Right lobe of liver (tissue), 4 donors: ENCODE data around the gene RBBP5.

Experiments used
- POLR2A ChIP-seq: fragments of 450-650 bp; IDR thresholded peaks from one replicate; pipeline ENCODE4 v1.6.1; 2017; ENCODE audit warnings: antibody characterized with exemption, mild to moderate bottlenecking
- TF ChIP-seq, protein P1 (sequence below), 4 donors: fragments of 200-600 bp in 3 of 4; fragments of 450-650 bp in 1 of 4; IDR thresholded peaks; one replicate each; pipeline versions ENCODE4 v1.5.1 to v1.8.0; 2016 to 2022; ENCODE audit warnings: antibody characterized with exemption in 4 of 4, mild to moderate bottlenecking in 2 of 4
- donor health status: DM: no; HTN: no; CAD: no.
- donor health status: DM: no; HTN: no; CAD: no.
- donor health status: DM: no; HTN: yes; CAD: no.

DNA sequence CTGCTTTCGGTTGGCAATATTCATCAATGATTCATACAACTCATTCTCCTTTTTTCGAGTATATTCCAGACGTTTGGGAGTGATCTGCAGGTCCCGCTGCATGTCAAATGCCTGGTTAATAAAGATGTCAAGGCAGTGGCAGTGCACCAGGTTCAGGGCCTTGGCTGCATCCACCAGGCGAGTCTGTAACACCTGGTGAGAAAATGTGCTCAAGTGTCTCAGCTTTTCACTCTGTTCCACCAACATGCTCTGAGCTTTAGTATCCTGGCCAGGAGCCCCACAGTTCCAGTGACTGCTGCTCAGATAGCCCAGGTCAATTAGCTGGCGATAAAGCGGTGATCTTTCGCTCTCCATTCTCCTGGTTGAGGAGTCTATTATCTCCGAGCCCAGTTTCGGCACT, 47.5 kb upstream of the RBBP5 start:
- TF ChIP-seq, protein P1, sequence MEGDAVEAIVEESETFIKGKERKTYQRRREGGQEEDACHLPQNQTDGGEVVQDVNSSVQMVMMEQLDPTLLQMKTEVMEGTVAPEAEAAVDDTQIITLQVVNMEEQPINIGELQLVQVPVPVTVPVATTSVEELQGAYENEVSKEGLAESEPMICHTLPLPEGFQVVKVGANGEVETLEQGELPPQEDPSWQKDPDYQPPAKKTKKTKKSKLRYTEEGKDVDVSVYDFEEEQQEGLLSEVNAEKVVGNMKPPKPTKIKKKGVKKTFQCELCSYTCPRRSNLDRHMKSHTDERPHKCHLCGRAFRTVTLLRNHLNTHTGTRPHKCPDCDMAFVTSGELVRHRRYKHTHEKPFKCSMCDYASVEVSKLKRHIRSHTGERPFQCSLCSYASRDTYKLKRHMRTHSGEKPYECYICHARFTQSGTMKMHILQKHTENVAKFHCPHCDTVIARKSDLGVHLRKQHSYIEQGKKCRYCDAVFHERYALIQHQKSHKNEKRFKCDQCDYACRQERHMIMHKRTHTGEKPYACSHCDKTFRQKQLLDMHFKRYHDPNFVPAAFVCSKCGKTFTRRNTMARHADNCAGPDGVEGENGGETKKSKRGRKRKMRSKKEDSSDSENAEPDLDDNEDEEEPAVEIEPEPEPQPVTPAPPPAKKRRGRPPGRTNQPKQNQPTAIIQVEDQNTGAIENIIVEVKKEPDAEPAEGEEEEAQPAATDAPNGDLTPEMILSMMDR (IDR thresholded peaks at IDR 0.05) = no peak
- TF ChIP-seq POLR2A = no peak
